ENCODE measurements around the gene PCDHA7. TPM values are rescaled to one million over a fixed set of nuclear protein-coding genes. Genes with fewer than 3 reads are reported as not detected.
"Not testable (repeated sequence)": the region's sequence is repeated elsewhere in the genome, so short reads cannot be mapped to it uniquely, and the experiment has no call there.

PCDHA7 gene
- total RNA-seq, 2 donors from 2014 or later = 0.10 to 0.11 TPM

DNA sequence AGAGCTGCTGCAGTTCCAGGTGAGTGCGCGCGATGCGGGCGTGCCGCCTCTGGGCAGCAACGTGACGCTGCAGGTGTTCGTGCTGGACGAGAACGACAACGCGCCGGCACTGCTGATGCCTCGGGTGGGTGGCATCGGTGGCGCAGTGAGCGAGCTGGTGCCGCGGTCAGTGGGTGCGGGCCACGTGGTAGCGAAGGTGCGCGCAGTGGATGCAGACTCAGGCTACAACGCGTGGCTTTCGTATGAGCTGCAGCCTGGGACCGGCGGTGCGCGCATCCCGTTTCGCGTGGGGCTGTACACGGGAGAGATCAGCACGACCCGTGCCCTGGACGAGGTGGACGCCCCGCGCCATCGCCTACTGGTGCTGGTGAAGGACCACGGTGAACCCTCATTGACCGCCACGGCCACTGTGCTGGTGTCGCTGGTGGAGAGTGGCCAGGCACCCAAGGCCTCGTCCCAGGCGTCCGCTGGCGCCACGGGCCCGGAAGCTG lies 31.2 kb upstream of the PCDHA7 start:
- no peak overlapping the region for H3K27ac ChIP-seq
- intact Hi-C loops (cut with DNase I) = no loop called here
- H3K4me1 ChIP-seq = no peaks in the 10 kb centered on the region
- H3K9me3 ChIP-seq = no peaks in the 10 kb centered on the region
- no peak for DNase-seq
- TF ChIP-seq CTCF (IDR thresholded peaks at IDR 0.05) = no peak
- H3K4me3 ChIP-seq = no peak overlapping the region
- no peaks in the 10 kb centered on the region for H3K27me3 ChIP-seq
- H3K9ac ChIP-seq (ENCODE audit: low read depth in 2 of 2, low read length in 2 of 2) = no peak overlapping the region
- no peaks in the 10 kb centered on the region for H3K36me3 ChIP-seq

- peak; percentile 41 for DNase-seq
- no peak within 1 kb of the TSS for H3K9ac ChIP-seq (ENCODE audit: low read depth in 2 of 2, low read length in 2 of 2)
- TF ChIP-seq CTCF (IDR thresholded peaks at IDR 0.05) = no peak
- no peaks in the 10 kb centered on the region for H3K9me3 ChIP-seq
- H3K36me3 ChIP-seq = no peaks in the 10 kb centered on the region
- H3K4me3 ChIP-seq = peak within 1 kb of the TSS; percentile 17
- H3K27me3 ChIP-seq = no peaks in the 10 kb centered on the region
- H3K27ac ChIP-seq = no peak within 1 kb of the TSS
- intact Hi-C loops (cut with DNase I) = no loop called here
- H3K4me1 ChIP-seq = no peaks in the 10 kb centered on the region
Observed at GRCh38 chr5:140806834-140807775, 27.0 kb upstream of the PCDHA7 start, which contains the start of gene PCDHA4. Gene PCDHA4, plus strand, starts transcription at chr5:140807068.

DNA sequence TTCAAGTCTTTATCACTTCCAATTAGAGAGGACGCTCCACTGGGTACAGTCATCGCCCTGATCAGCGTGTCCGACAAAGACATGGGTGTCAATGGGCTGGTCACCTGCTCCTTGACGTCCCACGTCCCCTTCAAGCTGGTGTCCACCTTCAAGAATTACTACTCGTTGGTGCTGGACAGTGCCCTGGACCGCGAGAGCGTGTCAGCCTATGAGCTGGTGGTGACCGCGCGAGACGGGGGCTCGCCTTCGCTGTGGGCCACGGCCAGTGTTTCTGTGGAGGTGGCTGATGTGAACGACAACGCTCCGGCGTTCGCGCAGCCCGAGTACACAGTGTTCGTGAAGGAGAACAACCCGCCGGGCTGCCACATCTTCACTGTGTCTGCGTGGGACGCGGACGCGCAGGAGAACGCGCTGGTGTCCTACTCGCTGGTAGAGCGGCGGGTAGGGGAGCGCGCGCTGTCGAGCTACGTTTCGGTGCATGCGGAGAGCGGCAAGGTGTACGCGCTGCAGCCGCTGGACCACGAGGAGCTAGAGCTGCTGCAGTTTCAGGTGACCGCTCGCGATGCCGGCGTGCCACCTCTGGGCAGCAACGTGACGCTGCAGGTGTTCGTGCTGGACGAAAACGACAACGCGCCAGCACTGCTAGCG lies 25.7 kb upstream of the PCDHA7 start:
- intact Hi-C loops (cut with DNase I); H3K9me3 ChIP-seq; H3K27me3 ChIP-seq; H3K9ac ChIP-seq (ENCODE audit: low read depth in 2 of 2, low read length in 2 of 2); H3K4me3 ChIP-seq; H3K36me3 ChIP-seq; H3K4me1 ChIP-seq; DNase-seq; H3K27ac ChIP-seq: not testable (repeated sequence)

DNA sequence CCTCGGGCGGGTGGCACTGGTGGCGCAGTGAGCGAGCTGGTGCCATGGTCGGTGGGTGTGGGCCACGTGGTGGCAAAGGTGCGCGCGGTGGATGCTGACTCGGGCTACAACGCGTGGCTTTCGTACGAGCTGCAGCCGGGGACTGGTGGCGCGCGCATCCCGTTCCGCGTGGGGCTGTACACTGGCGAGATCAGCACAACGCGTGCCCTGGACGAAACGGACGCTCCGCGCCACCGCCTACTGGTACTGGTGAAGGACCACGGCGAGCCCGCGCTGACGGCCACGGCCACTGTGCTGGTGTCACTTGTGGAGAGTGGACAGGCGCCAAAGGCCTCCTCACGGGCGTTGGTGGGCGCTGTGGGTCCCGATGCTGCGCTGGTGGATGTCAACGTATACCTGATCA lies 25.2 kb upstream of the PCDHA7 start:
- Histone ChIP-seq H3K27ac (no peak overlapping the region), H3K4me1 (no peaks in the 10 kb centered on the region), H3K27me3 (no peaks in the 10 kb centered on the region), H3K9ac (ENCODE audit: low read depth in 2 of 2, low read length in 2 of 2) (no peak overlapping the region), H3K9me3 (no peaks in the 10 kb centered on the region), H3K4me3 (no peak overlapping the region), H3K36me3 (no peaks in the 10 kb centered on the region)
- no peak for DNase-seq
- TF ChIP-seq CTCF (IDR thresholded peaks at IDR 0.05) = no peak
- intact Hi-C loops (cut with DNase I) = no loop called here

GRCh38 chr5:140821375-140822280 lies 12.4 kb upstream of the PCDHA7 start, which contains the start of gene PCDHA5:
Gene PCDHA5, plus strand, starts transcription at chr5:140821613.
- Histone ChIP-seq H3K9me3 (no peaks in the 10 kb centered on the region), H3K9ac (ENCODE audit: low read depth in 2 of 2, low read length in 2 of 2) (no peak within 1 kb of the TSS), H3K4me1 (no peaks in the 10 kb centered on the region), H3K27me3 (no peaks in the 10 kb centered on the region), H3K27ac (no peak within 1 kb of the TSS), H3K4me3 (no peak within 1 kb of the TSS), H3K36me3 (no peaks in the 10 kb centered on the region)
- DNase-seq = no peak
- TF ChIP-seq CTCF (IDR thresholded peaks at IDR 0.05) = no peak
- intact Hi-C loops (cut with DNase I) = no loop called here

All from colonic mucosa (tissue), 4 donors.